HEK293 (cell line): ENCODE measurements around the gene CCDC88C.

Experiments used
- CTCF ChIA-PET: fragments of 350-600 bp; formaldehyde crosslinking; extraction: SDS; loops from one replicate; lab custom pipeline; 2021; ENCODE audit warnings: antibody characterized with exemption; lab: Yijun Ruan, JAX
- POLR2A ChIA-PET: fragments of 300-600 bp; formaldehyde crosslinking; extraction: SDS; loops from one replicate; lab custom pipeline; 2020; ENCODE audit warnings: antibody characterized with exemption, inconsistent platforms; lab: Yijun Ruan, JAX
- H3K27ac ChIP-seq: fragments of 200-500 bp; sonication (Bioruptor generic); 2 replicates; pipeline ENCODE4 v1.5.1; 2014; ENCODE audit warnings: low read depth, low read length, control low read depth, inconsistent platforms; ENCODE audit errors: extremely low read depth
- H3K36me3 ChIP-seq, 2 experiments: fragments of 200-500 bp in 1 of 2; sonication (Bioruptor generic) in 1 of 2; 1 replicate in 1 of 2; 2 replicates in 1 of 2; pipeline ENCODE4 v1.5.1; 2014 to 2017; ENCODE audit warnings: inconsistent platforms in 2 of 2, low read length in 2 of 2; ENCODE audit not compliant: control insufficient read depth in 2 of 2, insufficient read depth in 1 of 2
- H3K4me1 ChIP-seq: fragments of 200-500 bp; sonication (Bioruptor generic); 2 replicates; pipeline ENCODE4 v1.5.1; 2014; ENCODE audit warnings: mild to moderate bottlenecking, low read length, inconsistent platforms; ENCODE audit not compliant: control insufficient read depth, insufficient read depth
- H3K4me3 ChIP-seq: 2 replicates; pipeline ENCODE4 v1.5.1; 2011; ENCODE audit warnings: low read depth, mild to moderate bottlenecking, control low read depth, low read length, moderate library complexity
- H3K9me3 ChIP-seq: fragments of 200-500 bp; sonication (Bioruptor generic); 2 replicates; pipeline ENCODE4 v1.5.1; 2014; ENCODE audit warnings: low read depth, low read length, inconsistent platforms; ENCODE audit not compliant: control insufficient read depth, insufficient read depth
- KLF1 ChIP-seq: fragments of 450-650 bp; formaldehyde crosslinking; IDR thresholded peaks from 2 replicates; pipeline ENCODE4 v1.5.1; 2016; ENCODE audit warnings: missing biosample characterization, missing genetic modification characterization
- KLF10 ChIP-seq: fragments of 450-650 bp; IDR thresholded peaks from 2 replicates; pipeline ENCODE4 v1.5.1; 2018; ENCODE audit warnings: missing biosample characterization, mild to moderate bottlenecking, missing genetic modification characterization
- OSR2 ChIP-seq: fragments of 450-650 bp; formaldehyde crosslinking; IDR thresholded peaks from 2 replicates; pipeline ENCODE4 v1.5.1; 2016; ENCODE audit warnings: missing biosample characterization, missing genetic modification characterization
- SALL2 ChIP-seq: fragments of 450-650 bp; formaldehyde crosslinking; IDR thresholded peaks from 2 replicates; pipeline ENCODE4 v1.5.0; 2017; ENCODE audit warnings: missing biosample characterization, mild to moderate bottlenecking, missing genetic modification characterization, borderline replicate concordance
- ZBTB17 ChIP-seq: fragments of 450-650 bp; formaldehyde crosslinking; IDR thresholded peaks from 2 replicates; pipeline ENCODE4 v1.5.1; 2016; ENCODE audit warnings: missing biosample characterization, missing genetic modification characterization
- ZBTB7A ChIP-seq: fragments of 450-650 bp; formaldehyde crosslinking; IDR thresholded peaks from 2 replicates; pipeline ENCODE4 v1.5.1; 2016; ENCODE audit warnings: low read depth, missing biosample characterization, missing genetic modification characterization
- ZNF133 ChIP-seq: fragments of 450-650 bp; formaldehyde crosslinking; IDR thresholded peaks from 2 replicates; pipeline ENCODE4 v1.5.1; 2016; ENCODE audit warnings: missing biosample characterization, missing genetic modification characterization
- ZNF169 ChIP-seq: fragments of 450-650 bp; formaldehyde crosslinking; IDR thresholded peaks from 2 replicates; pipeline ENCODE4 v1.5.1; 2016; ENCODE audit warnings: missing biosample characterization, missing genetic modification characterization
- ZNF23 ChIP-seq: fragments of 450-650 bp; formaldehyde crosslinking; IDR thresholded peaks from 2 replicates; pipeline ENCODE4 v1.5.1; 2016; ENCODE audit warnings: missing biosample characterization, missing genetic modification characterization, borderline replicate concordance
- ZNF341 ChIP-seq: fragments of 450-650 bp; formaldehyde crosslinking; IDR thresholded peaks from 2 replicates; pipeline ENCODE4; 2016; ENCODE audit warnings: low read depth, missing biosample characterization, missing genetic modification characterization
- ZNF473 ChIP-seq: fragments of 450-650 bp; formaldehyde crosslinking; IDR thresholded peaks from 2 replicates; pipeline ENCODE4 v1.5.1; 2017; ENCODE audit warnings: missing biosample characterization, missing genetic modification characterization
- ZNF48 ChIP-seq: fragments of 450-650 bp; formaldehyde crosslinking; IDR thresholded peaks from 2 replicates; pipeline ENCODE4 v1.5.1; 2016; ENCODE audit warnings: missing biosample characterization, missing genetic modification characterization
- ZNF555 ChIP-seq: fragments of 450-650 bp; formaldehyde crosslinking; conservative IDR thresholded peaks from 2 replicates; pipeline ENCODE4 v1.5.1; 2017; ENCODE audit warnings: missing biosample characterization, mild to moderate bottlenecking, missing genetic modification characterization, inconsistent platforms
- ZNF571 ChIP-seq: fragments of 450-650 bp; formaldehyde crosslinking; IDR thresholded peaks from 2 replicates; pipeline ENCODE4 v1.5.0; 2017; ENCODE audit warnings: missing biosample characterization, missing genetic modification characterization
- ZNF585B ChIP-seq: fragments of 450-650 bp; formaldehyde crosslinking; IDR thresholded peaks from 2 replicates; pipeline ENCODE4 v1.5.1; 2016; ENCODE audit warnings: missing biosample characterization, missing genetic modification characterization
- ZNF677 ChIP-seq: fragments of 450-650 bp; IDR thresholded peaks from 2 replicates; pipeline ENCODE4 v1.5.0; 2018; ENCODE audit warnings: missing biosample characterization, mild to moderate bottlenecking, missing genetic modification characterization, moderate library complexity
- ZNF76 ChIP-seq: fragments of 450-650 bp; formaldehyde crosslinking; IDR thresholded peaks from 2 replicates; pipeline ENCODE4; 2016; ENCODE audit warnings: low read depth, missing biosample characterization, missing genetic modification characterization, borderline replicate concordance
- TF ChIP-seq, protein P1 (sequence below): fragments of 450-650 bp; formaldehyde crosslinking; IDR thresholded peaks from 2 replicates; pipeline ENCODE4 v1.5.1; 2017; ENCODE audit warnings: missing biosample characterization, missing genetic modification characterization
- TF ChIP-seq, protein P2 (sequence below): fragments of 450-650 bp; formaldehyde crosslinking; IDR thresholded peaks from 2 replicates; pipeline ENCODE4 v1.5.1; 2016; ENCODE audit warnings: missing biosample characterization, missing genetic modification characterization
- TF ChIP-seq, protein P3 (sequence below): fragments of 450-650 bp; formaldehyde crosslinking; conservative IDR thresholded peaks from 2 replicates; pipeline ENCODE4 v1.5.1; 2016; ENCODE audit warnings: low read depth, missing biosample characterization, missing genetic modification characterization
- TF ChIP-seq, protein P4 (sequence below): fragments of 450-650 bp; formaldehyde crosslinking; IDR thresholded peaks from 2 replicates; pipeline ENCODE4 v1.5.1; 2016; ENCODE audit warnings: missing biosample characterization, missing genetic modification characterization

CCDC88C gene

DNA sequence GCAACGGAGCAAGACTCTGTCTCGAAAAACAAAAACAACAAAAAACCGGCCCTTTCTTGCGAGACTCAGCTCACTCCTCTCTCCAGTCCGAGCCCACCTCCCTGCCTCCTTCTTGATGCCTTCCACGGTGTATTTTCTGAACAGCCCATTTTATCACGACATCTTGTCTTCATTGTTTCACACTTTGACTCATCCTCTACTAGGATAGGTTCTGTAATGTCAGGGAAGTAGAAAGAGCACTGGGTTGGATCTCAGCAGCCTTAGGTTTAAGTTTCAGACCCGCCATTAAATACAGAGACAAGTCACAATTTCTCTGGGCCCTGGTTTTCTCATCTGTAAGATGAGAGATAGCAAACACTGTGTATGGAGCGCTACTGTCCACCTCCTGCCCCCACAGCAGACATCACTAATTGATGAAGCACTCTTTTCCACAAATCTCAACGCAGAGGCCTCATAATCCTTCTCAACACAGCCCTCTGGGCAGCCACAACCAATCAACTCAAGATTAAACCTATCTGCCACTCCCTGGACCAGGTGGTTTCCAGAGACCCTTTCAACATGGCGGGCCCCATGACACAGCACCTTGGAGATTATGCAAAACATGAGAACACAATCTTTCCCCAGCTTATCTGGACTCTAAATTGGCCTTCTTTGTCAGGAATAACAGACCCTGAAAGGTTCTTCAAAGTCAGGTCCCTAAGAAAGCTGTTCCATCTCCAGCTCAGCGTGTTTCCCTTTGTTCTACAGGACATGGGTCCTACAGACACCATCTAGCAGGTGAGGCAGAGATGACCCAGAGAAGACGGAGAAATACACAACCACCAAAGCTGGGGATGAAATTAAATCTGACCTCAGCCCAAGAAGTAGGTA is 35.6 kb downstream of the CCDC88C start:
- TF ChIP-seq ZNF555 (tag by site-specific recombination) = no peak
- TF ChIP-seq ZNF133 (tag by site-specific recombination) = no peak
- TF ChIP-seq, protein P1, sequence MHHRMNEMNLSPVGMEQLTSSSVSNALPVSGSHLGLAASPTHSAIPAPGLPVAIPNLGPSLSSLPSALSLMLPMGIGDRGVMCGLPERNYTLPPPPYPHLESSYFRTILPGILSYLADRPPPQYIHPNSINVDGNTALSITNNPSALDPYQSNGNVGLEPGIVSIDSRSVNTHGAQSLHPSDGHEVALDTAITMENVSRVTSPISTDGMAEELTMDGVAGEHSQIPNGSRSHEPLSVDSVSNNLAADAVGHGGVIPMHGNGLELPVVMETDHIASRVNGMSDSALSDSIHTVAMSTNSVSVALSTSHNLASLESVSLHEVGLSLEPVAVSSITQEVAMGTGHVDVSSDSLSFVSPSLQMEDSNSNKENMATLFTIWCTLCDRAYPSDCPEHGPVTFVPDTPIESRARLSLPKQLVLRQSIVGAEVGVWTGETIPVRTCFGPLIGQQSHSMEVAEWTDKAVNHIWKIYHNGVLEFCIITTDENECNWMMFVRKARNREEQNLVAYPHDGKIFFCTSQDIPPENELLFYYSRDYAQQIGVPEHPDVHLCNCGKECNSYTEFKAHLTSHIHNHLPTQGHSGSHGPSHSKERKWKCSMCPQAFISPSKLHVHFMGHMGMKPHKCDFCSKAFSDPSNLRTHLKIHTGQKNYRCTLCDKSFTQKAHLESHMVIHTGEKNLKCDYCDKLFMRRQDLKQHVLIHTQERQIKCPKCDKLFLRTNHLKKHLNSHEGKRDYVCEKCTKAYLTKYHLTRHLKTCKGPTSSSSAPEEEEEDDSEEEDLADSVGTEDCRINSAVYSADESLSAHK = peak; percentile 87
- no peak for TF ChIP-seq KLF1 (tag by site-specific recombination)
- TF ChIP-seq ZNF341 (tag by site-specific recombination) = no peak
- TF ChIP-seq ZNF76 (tag by site-specific recombination) = no peak
- TF ChIP-seq, protein P2, sequence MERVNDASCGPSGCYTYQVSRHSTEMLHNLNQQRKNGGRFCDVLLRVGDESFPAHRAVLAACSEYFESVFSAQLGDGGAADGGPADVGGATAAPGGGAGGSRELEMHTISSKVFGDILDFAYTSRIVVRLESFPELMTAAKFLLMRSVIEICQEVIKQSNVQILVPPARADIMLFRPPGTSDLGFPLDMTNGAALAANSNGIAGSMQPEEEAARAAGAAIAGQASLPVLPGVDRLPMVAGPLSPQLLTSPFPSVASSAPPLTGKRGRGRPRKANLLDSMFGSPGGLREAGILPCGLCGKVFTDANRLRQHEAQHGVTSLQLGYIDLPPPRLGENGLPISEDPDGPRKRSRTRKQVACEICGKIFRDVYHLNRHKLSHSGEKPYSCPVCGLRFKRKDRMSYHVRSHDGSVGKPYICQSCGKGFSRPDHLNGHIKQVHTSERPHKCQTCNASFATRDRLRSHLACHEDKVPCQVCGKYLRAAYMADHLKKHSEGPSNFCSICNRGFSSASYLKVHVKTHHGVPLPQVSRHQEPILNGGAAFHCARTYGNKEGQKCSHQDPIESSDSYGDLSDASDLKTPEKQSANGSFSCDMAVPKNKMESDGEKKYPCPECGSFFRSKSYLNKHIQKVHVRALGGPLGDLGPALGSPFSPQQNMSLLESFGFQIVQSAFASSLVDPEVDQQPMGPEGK = no peak
- TF ChIP-seq, protein P3, sequence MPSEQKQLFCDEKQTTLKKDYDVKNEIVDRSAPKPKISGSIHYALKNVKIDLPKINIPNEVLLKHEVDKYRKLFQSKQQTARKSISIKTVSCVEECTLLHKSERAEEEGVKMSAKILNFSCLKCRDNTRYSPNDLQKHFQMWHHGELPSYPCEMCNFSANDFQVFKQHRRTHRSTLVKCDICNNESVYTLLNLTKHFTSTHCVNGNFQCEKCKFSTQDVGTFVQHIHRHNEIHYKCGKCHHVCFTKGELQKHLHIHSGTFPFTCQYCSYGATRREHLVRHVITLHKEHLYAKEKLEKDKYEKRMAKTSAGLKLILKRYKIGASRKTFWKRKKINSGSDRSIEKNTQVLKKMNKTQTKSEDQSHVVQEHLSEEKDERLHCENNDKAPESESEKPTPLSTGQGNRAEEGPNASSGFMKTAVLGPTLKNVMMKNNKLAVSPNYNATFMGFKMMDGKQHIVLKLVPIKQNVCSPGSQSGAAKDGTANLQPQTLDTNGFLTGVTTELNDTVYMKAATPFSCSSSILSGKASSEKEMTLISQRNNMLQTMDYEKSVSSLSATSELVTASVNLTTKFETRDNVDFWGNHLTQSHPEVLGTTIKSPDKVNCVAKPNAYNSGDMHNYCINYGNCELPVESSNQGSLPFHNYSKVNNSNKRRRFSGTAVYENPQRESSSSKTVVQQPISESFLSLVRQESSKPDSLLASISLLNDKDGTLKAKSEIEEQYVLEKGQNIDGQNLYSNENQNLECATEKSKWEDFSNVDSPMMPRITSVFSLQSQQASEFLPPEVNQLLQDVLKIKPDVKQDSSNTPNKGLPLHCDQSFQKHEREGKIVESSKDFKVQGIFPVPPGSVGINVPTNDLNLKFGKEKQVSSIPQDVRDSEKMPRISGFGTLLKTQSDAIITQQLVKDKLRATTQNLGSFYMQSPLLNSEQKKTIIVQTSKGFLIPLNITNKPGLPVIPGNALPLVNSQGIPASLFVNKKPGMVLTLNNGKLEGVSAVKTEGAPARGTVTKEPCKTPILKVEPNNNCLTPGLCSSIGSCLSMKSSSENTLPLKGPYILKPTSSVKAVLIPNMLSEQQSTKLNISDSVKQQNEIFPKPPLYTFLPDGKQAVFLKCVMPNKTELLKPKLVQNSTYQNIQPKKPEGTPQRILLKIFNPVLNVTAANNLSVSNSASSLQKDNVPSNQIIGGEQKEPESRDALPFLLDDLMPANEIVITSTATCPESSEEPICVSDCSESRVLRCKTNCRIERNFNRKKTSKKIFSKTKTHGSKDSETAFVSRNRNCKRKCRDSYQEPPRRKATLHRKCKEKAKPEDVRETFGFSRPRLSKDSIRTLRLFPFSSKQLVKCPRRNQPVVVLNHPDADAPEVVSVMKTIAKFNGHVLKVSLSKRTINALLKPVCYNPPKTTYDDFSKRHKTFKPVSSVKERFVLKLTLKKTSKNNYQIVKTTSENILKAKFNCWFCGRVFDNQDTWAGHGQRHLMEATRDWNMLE (tag by site-specific recombination) = no peak
- no peak for TF ChIP-seq ZNF677
- TF ChIP-seq, protein P4, sequence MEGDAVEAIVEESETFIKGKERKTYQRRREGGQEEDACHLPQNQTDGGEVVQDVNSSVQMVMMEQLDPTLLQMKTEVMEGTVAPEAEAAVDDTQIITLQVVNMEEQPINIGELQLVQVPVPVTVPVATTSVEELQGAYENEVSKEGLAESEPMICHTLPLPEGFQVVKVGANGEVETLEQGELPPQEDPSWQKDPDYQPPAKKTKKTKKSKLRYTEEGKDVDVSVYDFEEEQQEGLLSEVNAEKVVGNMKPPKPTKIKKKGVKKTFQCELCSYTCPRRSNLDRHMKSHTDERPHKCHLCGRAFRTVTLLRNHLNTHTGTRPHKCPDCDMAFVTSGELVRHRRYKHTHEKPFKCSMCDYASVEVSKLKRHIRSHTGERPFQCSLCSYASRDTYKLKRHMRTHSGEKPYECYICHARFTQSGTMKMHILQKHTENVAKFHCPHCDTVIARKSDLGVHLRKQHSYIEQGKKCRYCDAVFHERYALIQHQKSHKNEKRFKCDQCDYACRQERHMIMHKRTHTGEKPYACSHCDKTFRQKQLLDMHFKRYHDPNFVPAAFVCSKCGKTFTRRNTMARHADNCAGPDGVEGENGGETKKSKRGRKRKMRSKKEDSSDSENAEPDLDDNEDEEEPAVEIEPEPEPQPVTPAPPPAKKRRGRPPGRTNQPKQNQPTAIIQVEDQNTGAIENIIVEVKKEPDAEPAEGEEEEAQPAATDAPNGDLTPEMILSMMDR (tag by site-specific recombination) = no peak
- no peak for TF ChIP-seq ZNF585B (tag by site-specific recombination)
- no peak for TF ChIP-seq SALL2
- no peak for TF ChIP-seq ZBTB7A (tag by site-specific recombination)
- peak; percentile 95 for TF ChIP-seq ZBTB17 (tag by site-specific recombination)
- no peak for TF ChIP-seq ZNF571 (tag by site-specific recombination)
- peak; percentile 26; the same call in 1 of the 2 replicates for TF ChIP-seq OSR2 (tag by site-specific recombination)
- no peak for TF ChIP-seq ZNF48 (tag by site-specific recombination)
- TF ChIP-seq ZNF169 = no peak
- TF ChIP-seq KLF10 (tag by site-specific recombination) = no peak
- no peak for TF ChIP-seq ZNF23 (tag by site-specific recombination)
- TF ChIP-seq ZNF473 (tag by site-specific recombination) = no peak
- TF ChIP-seq, all 188 proteins: peak for 3
- Histone ChIP-seq H3K9me3 (no peaks in the 10 kb centered on the region), H3K27ac (no peak overlapping the region), H3K4me3 (no peak overlapping the region), H3K36me3 (no peaks in the 10 kb centered on the region), H3K4me1 (peaks cover 38% of the 10 kb centered on the region)
- ChIA-PET CTCF (no interaction called here), POLR2A (no interaction called here)
